Measurements from ENCODE around the gene DUOXA1.

The DUOXA1 gene

DNA sequence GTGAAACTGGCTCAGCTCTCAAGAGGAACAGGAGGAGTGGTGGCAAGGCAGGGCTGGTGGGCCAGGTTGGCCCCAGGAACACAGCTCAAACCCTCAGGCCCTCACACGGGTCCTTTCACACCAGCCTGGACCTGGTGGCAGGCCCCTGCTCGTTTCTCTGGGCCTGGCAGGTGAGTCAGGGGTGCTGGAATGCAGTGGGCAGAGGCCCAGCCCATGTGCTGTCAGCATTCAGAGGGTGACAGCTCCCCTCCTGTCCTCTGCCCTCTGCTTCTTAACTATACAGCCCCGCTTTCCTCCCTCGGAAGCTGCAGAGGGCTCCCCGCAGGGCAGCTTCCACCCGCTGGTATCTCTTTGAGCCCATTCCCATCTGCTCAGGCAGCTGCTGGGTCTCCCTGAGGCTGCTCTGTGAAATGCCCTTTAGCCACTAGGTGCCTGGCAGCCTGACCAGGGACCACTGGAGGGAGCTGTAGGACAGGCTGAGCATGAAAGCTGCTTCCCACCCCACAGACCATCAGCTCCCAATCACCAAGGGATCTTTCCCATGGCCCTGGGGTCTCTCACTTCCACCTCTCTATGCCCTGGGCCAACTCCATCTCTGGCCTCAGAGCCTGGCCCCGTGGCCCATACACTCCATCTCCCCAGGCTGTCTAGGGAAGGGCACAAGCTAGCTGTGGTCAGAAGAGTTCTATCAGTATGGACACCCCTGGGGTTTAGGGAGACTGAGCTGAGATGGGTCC is 33.3 kb upstream of the DUOXA1 start:
- no peak overlapping the region for H3K4me3 ChIP-seq (ENCODE audit: low read depth in 1 of 2, low read length in 2 of 2)
- H3K36me3 ChIP-seq (ENCODE audit: insufficient read depth, low read length) = no peaks in the 10 kb centered on the region
- no peak overlapping the region for H2AFZ ChIP-seq (ENCODE audit: low read depth, low read length)
- H3K4me2 ChIP-seq (ENCODE audit: insufficient read depth, low read length) = no peak overlapping the region
- no peak overlapping the region for H3K27ac ChIP-seq (ENCODE audit: low read length)
- H4K20me1 ChIP-seq (ENCODE audit: insufficient read depth, low read length) = no peaks in the 10 kb centered on the region
- H3K27me3 ChIP-seq (ENCODE audit: insufficient read depth, low read length, poor library complexity) = no peaks in the 10 kb centered on the region
- H3K4me1 ChIP-seq (ENCODE audit: insufficient read depth, low read length) = peaks cover 21% of the 10 kb centered on the region
- TF ChIP-seq, protein P1, sequence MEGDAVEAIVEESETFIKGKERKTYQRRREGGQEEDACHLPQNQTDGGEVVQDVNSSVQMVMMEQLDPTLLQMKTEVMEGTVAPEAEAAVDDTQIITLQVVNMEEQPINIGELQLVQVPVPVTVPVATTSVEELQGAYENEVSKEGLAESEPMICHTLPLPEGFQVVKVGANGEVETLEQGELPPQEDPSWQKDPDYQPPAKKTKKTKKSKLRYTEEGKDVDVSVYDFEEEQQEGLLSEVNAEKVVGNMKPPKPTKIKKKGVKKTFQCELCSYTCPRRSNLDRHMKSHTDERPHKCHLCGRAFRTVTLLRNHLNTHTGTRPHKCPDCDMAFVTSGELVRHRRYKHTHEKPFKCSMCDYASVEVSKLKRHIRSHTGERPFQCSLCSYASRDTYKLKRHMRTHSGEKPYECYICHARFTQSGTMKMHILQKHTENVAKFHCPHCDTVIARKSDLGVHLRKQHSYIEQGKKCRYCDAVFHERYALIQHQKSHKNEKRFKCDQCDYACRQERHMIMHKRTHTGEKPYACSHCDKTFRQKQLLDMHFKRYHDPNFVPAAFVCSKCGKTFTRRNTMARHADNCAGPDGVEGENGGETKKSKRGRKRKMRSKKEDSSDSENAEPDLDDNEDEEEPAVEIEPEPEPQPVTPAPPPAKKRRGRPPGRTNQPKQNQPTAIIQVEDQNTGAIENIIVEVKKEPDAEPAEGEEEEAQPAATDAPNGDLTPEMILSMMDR (IDR thresholded peaks at IDR 0.05; ENCODE audit: borderline replicate concordance, extremely low read depth, low read length, poor library complexity, severe bottlenecking) = peak; percentile 90
- TF ChIP-seq EZH2 (IDR thresholded peaks at IDR 0.05; ENCODE audit: borderline replicate concordance, low read depth, low read length, severe bottlenecking) = no peak
- DNase-seq = peak; percentile 74
- ATAC-seq (ENCODE audit: insufficient read depth, low read depth) = peak; percentile 63
- H3K9me3 ChIP-seq (ENCODE audit: insufficient read depth, low read length, severe bottlenecking) = no peaks in the 10 kb centered on the region
- H3K79me2 ChIP-seq (ENCODE audit: insufficient read depth, low read length) = peaks cover 8% of the 10 kb centered on the region
- no peak overlapping the region for H3K9ac ChIP-seq (ENCODE audit: low read depth, low read length)

DNA sequence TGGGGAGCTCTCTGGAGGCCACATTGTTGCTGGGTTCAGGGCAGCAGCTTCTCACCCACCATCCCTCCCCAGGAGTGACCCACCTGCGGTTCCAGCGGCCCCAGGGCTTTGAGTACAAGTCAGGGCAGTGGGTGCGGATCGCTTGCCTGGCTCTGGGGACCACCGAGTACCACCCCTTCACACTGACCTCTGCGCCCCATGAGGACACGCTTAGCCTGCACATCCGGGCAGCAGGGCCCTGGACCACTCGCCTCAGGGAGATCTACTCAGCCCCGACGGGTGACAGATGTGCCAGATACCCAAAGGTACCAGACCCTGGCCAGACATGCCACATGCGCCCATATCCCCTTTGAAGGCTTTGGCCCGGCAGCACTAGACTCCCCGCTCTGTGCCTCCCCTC is 32.0 kb upstream of the DUOXA1 start:
- Histone ChIP-seq H2AFZ (ENCODE audit: low read depth, low read length) (no peak overlapping the region), H3K79me2 (ENCODE audit: insufficient read depth, low read length) (peaks cover 8% of the 10 kb centered on the region), H3K27ac (ENCODE audit: low read length) (no peak overlapping the region), H3K4me2 (ENCODE audit: insufficient read depth, low read length) (no peak overlapping the region), H3K9me3 (ENCODE audit: insufficient read depth, low read length, severe bottlenecking) (no peaks in the 10 kb centered on the region), H3K4me3 (ENCODE audit: low read depth in 1 of 2, low read length in 2 of 2) (no peak overlapping the region), H4K20me1 (ENCODE audit: insufficient read depth, low read length) (peaks cover 4% of the 10 kb centered on the region), H3K4me1 (ENCODE audit: insufficient read depth, low read length) (peaks cover 15% of the 10 kb centered on the region), H3K9ac (ENCODE audit: low read depth, low read length) (no peak overlapping the region), H3K36me3 (ENCODE audit: insufficient read depth, low read length) (no peaks in the 10 kb centered on the region), H3K27me3 (ENCODE audit: insufficient read depth, low read length, poor library complexity) (no peaks in the 10 kb centered on the region)
- no peak for DNase-seq
- ATAC-seq (ENCODE audit: insufficient read depth, low read depth) = no peak
- no peak for TF ChIP-seq EZH2 (IDR thresholded peaks at IDR 0.05; ENCODE audit: borderline replicate concordance, low read depth, low read length, severe bottlenecking)
- TF ChIP-seq, protein P1 (IDR thresholded peaks at IDR 0.05; ENCODE audit: borderline replicate concordance, extremely low read depth, low read length, poor library complexity, severe bottlenecking) = no peak

DNA sequence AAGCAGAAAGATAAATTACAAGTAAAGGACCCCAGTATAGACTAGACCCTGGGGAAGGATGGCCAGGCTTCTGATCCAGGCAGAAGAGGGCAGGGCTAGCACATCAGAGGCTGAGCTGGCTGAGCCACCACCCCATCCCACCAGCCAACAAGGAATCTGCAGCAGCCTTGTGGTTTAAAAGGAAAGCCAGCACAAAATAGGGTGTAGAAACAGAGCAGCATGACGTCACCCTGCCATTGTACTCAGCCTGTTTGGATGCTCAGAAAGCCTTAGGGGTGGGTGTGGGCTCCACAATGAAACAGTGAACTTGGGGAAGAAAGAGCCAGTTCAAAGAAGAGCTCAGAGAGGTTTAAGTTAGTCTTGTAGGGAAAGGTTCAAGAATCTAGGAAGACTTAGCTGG is 28.3 kb upstream of the DUOXA1 start:
- Histone ChIP-seq H3K27ac (ENCODE audit: low read length) (no peak overlapping the region), H2AFZ (ENCODE audit: low read depth, low read length) (no peak overlapping the region), H3K36me3 (ENCODE audit: insufficient read depth, low read length) (no peaks in the 10 kb centered on the region), H3K27me3 (ENCODE audit: insufficient read depth, low read length, poor library complexity) (no peaks in the 10 kb centered on the region), H4K20me1 (ENCODE audit: insufficient read depth, low read length) (peaks cover 4% of the 10 kb centered on the region), H3K4me1 (ENCODE audit: insufficient read depth, low read length) (no peaks in the 10 kb centered on the region), H3K4me3 (ENCODE audit: low read depth in 1 of 2, low read length in 2 of 2) (no peak overlapping the region), H3K9me3 (ENCODE audit: insufficient read depth, low read length, severe bottlenecking) (no peaks in the 10 kb centered on the region), H3K9ac (ENCODE audit: low read depth, low read length) (no peak overlapping the region), H3K4me2 (ENCODE audit: insufficient read depth, low read length) (no peak overlapping the region), H3K79me2 (ENCODE audit: insufficient read depth, low read length) (no peaks in the 10 kb centered on the region)
- DNase-seq (no peak), ATAC-seq (ENCODE audit: insufficient read depth, low read depth) (no peak)
- TF ChIP-seq, protein P1 (IDR thresholded peaks at IDR 0.05; ENCODE audit: borderline replicate concordance, extremely low read depth, low read length, poor library complexity, severe bottlenecking) = no peak
- no peak for TF ChIP-seq EZH2 (IDR thresholded peaks at IDR 0.05; ENCODE audit: borderline replicate concordance, low read depth, low read length, severe bottlenecking)

All from DND-41 (cell line).